Esophagus muscularis mucosa (tissue), 4 donors: ENCODE measurements around the gene CTNNA1.

Experiments
- EP300 ChIP-seq: sonication (generic); formaldehyde crosslinking; IDR thresholded peaks from one replicate; pipeline ENCODE4 v1.6.1; 2017; ENCODE audit warnings: antibody characterized with exemption
- POLR2A ChIP-seq: fragments of 450-650 bp; IDR thresholded peaks from one replicate; pipeline ENCODE4 v1.6.1; 2017; ENCODE audit warnings: antibody characterized with exemption, moderate library complexity, mild to moderate bottlenecking, low read depth
- POLR2AphosphoS5 ChIP-seq, 2 donors: sonication (generic); formaldehyde crosslinking; IDR thresholded peaks; one replicate each; pipeline ENCODE4 v1.6.1; 2017; ENCODE audit warnings: antibody characterized with exemption in 2 of 2
- TF ChIP-seq, protein P1 (sequence below), 3 experiments: fragments of 200-600 bp in 2 of 3; fragments of 450-650 bp in 1 of 3; sonication (generic) in 2 of 3; IDR thresholded peaks; one replicate each; pipeline ENCODE4 v1.5.1; 2017 to 2019; ENCODE audit warnings: antibody characterized with exemption in 3 of 3, mild to moderate bottlenecking in 2 of 3, moderate library complexity in 1 of 3

GRCh38 chr5:138705007-138705406 is 48.2 kb upstream of the CTNNA1 start:
- TF ChIP-seq, protein P1, sequence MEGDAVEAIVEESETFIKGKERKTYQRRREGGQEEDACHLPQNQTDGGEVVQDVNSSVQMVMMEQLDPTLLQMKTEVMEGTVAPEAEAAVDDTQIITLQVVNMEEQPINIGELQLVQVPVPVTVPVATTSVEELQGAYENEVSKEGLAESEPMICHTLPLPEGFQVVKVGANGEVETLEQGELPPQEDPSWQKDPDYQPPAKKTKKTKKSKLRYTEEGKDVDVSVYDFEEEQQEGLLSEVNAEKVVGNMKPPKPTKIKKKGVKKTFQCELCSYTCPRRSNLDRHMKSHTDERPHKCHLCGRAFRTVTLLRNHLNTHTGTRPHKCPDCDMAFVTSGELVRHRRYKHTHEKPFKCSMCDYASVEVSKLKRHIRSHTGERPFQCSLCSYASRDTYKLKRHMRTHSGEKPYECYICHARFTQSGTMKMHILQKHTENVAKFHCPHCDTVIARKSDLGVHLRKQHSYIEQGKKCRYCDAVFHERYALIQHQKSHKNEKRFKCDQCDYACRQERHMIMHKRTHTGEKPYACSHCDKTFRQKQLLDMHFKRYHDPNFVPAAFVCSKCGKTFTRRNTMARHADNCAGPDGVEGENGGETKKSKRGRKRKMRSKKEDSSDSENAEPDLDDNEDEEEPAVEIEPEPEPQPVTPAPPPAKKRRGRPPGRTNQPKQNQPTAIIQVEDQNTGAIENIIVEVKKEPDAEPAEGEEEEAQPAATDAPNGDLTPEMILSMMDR (IDR thresholded peaks at IDR 0.05) = no peak
- TF ChIP-seq EP300 (no peak), POLR2AphosphoS5 (IDR thresholded peaks at IDR 0.05) (no peak), POLR2A (no peak)
